ENCODE results near the gene ABHD16B.

ABHD16B gene

DNA sequence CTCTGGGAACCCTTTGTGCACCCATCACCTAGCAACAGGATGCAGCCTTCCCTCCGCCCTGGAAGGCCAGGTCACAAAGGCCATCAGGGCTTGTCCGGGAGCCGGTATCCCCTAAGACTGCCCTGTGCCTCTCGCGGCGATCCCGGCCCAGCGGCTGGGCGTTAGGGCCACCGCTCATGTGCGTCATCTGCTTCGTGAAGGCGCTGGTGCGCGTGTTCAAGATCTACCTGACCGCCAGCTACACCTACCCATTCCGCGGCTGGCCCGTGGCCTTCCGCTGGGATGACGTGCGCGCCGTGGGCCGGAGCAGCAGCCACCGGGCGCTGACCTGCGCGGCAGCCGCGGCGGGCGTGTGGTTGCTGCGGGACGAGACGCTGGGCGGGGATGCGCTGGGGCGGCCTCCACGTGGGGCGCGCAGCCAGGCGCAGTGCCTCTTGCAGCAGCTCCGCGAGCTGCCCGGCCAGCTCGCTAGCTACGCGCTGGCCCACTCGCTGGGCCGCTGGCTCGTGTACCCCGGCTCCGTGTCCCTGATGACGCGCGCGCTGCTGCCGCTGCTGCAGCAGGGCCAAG lies at the start of gene ABHD16B:
TSS of gene ABHD16B (plus strand) at position 134 of the 570 bp plus-strand sequence. CDS start at position 177, 43 bp downstream.
- H3K4me3 ChIP-seq (ENCODE audit: low read depth, low read length) = no peak within 1 kb of the TSS

DNA sequence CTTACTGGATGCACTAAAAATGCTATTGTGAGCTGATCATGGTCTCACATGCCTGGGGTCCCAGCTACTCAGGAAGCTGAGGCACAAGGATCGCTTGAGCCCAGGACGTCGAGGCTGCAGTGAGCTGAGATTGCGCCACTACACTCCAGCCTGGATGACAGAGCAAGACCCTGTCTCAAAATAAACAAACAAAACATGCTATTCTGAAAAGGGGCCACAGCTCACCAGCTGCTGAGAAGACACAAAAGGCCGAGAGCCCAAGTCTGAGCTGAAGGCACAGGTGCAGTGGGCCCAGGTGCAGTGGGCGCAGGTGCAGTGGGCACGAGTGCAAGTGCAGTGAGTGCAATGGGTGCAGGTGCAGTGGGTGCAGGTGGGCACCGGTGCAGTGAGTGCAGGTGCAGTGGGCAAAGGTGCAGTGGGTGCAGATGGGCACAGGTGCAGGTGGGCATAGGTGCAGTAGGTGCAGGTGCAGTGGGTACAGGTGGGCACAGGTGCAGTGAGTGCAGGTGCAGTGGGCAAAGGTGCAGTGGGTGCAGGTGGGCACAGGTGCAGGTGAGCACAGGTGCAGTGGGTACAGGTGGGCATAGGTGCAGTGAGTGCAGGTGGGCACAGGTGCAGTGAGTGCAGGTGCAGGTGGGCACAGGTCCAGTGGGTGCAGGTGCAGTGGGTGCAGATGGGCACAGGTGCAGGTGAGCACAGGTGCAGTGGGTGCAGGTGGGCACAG lies 46.2 kb upstream of the ABHD16B start:
- H3K4me3 ChIP-seq (ENCODE audit: low read depth, low read length) = no peak overlapping the region

DNA sequence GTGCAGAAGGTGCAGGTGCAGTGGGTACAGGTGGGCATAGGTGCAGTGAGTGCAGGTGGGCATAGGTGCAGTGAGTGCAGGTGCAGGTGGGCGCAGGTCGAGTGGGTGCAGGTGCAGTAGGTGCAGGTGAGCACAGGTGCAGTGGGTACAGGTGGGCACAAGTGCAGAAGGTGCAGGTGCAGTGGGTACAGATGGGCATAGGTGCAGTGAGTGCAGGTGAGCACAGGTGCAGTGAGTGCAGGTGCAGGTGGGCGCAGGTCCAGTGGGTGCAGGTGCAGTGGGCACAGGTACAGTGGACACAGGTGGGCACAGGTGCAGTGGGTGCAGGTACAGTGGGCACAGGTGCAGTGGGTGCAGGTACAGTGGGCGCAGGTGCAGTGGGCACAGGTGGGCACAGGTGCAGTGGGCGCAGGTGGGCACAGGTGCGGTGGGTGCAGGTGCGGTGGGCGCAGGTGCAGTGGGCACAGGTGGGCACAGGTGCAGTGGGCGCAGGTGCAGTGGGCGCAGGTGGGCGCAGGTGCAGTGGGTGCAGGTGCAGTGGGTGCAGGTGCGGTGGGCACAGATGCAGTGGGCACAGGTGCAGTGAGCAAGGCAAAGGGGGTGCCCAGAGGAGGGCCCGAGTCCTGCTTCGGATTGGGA lies 45.6 kb upstream of the ABHD16B start:
- H3K4me3 ChIP-seq (ENCODE audit: low read depth, low read length) = no peak overlapping the region

DNA sequence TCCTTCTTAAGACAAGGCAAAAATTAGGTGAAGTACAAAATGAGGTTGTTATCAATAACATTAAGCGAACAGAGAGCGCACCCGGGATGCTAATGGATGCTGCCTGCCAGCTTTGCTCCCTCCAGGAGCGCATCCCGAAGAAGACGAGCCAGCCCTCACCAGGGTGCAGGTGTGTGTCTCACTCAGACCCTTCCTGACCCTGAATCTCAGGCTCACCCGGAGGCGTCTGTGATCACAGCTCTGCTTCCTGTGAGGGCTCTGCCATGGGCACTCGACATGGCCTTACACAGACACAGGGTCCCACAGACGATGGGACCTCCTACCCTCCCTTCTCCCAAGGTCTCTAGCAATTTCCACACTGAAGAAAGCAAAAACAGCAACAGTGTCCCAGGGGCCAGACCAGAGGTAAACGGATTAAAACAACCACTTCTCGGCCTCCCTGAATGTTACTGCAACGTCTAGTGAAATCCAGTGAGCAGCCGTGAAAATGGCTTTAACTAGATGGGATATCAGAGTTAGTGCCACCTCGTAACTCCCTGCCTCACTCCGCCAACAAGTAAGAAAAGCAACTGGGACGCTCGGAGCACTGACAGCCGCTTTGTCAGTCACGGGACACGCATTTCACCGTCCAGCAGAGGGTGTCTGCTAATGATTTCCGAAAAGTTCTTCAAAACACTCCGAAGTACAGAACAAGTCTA lies 41.9 kb upstream of the ABHD16B start:
- no peak overlapping the region for H3K4me3 ChIP-seq (ENCODE audit: low read depth, low read length)

DNA sequence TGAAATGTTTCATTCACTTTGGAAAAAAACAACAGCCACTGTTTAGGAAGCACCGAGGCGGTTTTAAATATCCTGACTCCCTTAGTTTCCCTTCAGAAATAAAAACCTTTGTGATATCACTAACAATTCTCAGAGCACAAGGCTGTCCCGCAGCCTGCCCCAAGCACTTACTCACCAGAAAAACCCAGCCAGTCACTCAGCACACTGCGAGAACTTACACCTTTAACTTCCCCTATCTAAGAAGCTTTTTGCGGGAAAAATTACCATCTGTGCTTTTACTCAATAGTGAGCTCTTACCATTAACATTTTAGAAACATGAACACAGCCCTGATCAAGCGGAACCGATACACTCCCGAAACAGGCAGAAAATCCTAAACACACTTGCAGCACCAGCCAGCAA lies 39.5 kb upstream of the ABHD16B start:
- no peak overlapping the region for H3K4me3 ChIP-seq (ENCODE audit: low read depth, low read length)

DNA sequence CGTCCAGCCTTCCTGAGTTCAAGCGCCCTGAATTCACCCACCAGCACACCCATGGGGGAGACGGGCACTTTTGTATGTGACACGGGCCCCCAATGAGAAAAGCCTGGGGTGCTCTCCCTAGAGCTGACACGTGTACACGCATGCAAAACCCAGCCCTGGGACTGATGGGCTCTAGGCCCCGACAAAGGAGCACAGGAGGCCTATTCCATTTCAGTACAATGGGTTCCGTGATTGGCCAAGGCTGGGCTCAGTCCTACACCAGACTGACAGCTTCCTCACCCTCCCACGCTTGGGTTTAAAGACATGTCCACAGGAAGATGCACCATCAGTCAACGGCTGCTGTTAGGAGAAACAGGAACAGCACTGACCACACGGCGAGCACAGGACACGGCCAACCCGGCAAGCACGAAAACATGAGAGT lies 39.0 kb upstream of the ABHD16B start:
- H3K4me3 ChIP-seq (ENCODE audit: low read depth, low read length) = no peak overlapping the region

DNA sequence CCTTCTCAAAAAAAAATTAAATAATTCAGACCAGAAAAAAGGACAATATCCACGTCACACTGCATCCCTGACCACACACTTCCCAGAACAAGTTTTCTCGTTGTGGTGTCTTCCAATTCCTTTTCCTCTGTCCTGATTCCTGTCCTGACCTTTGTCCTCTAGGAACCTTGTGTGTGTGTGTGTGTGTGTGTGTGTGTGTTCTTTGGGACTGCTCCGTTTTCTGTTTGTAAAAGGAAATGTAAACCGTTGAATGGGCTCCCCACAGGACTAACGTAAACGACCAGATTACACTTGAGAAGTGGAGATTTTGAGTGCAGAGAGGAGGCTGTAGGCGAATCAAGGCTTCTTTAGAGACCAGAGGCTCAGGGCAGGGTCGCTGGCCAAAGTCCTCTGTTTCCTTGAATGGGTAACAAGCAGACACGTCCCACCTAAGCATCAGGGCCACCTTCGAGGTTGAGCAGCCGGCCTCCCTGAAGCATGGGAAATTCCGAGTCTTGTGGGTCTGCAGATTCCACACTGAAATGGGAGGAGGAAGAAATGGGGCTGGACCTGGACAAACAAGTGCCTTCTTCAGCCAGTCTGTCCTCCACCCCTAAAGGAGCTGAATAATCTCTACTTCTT lies 37.5 kb upstream of the ABHD16B start:
- no peak overlapping the region for H3K4me3 ChIP-seq (ENCODE audit: low read depth, low read length)

DNA sequence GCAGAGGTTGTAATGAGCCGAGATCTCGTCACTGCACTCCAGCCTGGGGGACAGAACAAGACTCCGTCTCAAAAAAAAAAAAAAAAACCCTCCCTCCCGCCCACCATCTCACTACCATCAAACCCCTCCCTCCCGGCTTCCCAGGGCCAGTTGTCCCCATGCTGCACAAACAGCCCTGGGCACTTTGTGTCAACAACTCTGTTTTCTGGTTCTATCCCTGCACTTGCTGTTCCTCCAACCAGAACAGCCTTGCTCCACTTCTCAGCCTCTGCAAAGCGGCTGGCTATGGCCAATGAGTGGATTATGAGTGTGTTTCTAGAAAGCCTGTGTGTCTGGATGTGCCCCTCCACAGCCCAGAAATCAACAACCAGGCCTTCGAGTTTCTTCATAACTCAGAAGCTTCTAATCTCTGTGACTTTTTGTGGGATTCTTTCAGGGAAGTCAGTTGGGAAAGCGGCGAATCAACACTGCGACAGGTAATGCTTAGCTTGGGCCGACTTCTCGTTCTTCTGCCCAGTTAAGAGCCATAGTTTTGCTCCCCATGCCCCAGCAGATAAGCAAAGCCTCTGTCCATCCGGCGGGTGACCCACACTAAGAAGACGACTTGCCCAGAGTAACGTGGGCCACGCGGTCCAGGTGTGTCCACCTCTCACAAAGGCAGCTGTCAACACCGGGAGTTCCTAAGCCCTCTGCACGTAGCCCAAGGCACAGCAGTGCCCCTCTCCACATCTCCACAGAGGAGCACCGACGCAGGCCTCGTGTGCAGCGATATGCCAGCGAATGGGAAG lies 35.8 kb upstream of the ABHD16B start:
- H3K4me3 ChIP-seq (ENCODE audit: low read depth, low read length) = no peak overlapping the region

DNA sequence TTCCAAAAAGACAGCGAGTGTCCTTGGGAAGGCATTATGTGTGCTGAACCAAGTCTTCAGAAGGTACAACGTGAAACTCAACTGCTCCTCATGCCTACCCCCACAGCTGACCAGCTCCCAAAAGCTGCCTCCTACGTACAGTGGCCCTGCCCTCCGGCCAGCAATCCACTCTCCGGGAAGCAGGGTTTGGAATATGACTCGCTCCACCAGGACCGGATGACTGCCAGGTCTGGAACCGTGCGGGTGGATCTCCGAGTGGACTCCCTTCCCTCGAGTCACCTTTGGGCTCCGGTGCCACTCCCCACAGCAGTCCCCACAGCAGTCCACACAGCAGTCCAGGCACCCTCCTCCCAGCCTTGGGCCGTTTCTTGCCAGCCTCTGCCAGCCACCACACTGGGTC lies 34.5 kb upstream of the ABHD16B start:
- no peak overlapping the region for H3K4me3 ChIP-seq (ENCODE audit: low read depth, low read length)

DNA sequence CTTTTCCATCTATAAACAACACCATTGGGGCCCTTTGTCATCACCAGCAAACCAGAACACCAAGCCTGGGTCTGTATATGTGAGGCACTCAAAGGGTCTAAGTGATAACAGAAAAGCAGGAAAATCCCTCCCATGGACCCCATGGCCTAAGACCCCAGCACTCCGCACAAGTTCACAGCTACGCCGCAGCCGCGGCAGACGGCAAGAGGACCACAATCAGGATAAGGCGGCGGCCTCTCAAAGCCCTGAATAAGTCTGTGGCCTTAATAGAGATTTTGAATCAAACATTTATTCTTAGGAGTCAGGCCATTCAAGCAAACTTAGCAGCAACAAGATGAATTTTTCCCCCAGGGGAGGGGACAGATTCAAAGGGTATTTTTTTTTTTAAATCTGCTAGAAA lies 33.2 kb upstream of the ABHD16B start:
- H3K4me3 ChIP-seq (ENCODE audit: low read depth, low read length) = no peak overlapping the region

DNA sequence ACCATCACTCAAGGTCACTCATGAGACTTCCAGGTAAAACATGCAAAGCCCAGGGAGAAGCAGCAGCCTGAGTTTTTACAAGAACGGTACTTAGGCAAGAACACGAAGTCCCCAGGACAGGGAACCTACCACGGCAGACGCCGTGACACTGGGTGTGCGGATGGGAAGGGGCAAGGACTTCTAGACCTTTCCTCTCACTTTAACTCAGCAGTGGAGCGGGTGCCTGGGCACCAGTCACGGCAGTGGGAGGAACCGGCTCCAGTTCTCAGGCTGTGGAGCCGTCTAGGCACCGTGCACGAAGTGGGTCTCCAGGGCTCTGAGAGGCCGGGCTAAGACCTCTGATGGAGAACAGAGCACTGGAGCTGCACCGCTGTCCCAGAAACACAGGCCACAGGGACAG lies 32.8 kb upstream of the ABHD16B start:
- H3K4me3 ChIP-seq (ENCODE audit: low read depth, low read length) = no peak overlapping the region

DNA sequence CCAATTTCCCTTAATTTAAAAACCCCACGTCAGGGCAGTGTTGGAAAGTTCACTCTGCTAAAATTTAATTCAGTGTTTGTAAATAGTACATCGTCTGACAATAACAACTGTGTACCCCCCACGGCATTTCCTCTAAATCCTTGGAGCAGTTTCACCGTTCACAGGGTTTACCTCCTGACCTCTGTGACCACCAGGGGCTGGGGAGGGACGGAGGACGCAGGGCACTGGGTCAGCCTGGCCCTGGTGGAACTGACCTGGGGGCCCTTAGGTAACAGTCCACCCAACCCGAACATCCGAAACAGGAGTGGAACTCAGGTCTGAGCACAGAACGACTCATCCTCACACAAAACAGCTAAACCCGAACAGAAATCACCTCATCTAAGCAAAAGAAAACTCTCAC lies 32.3 kb upstream of the ABHD16B start:
- no peak overlapping the region for H3K4me3 ChIP-seq (ENCODE audit: low read depth, low read length)

DNA sequence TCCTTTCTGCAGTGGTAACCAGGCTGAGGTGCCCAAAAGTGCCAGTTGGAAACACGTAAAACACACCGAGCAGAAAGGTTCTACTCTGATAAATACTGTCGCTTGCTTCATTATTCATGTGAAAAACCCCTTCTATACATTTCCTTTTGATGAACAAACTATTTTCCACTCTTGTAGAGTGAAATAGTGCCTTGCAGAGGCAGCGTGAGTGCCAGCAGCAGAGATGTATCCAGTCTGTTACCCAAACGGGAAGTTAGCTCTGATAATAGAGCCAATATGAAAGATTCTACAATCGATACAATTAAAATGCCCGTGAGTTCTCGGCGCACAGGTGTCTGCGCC lies 31.7 kb upstream of the ABHD16B start:
- H3K4me3 ChIP-seq (ENCODE audit: low read depth, low read length) = peak overlapping the region; percentile 69

DNA sequence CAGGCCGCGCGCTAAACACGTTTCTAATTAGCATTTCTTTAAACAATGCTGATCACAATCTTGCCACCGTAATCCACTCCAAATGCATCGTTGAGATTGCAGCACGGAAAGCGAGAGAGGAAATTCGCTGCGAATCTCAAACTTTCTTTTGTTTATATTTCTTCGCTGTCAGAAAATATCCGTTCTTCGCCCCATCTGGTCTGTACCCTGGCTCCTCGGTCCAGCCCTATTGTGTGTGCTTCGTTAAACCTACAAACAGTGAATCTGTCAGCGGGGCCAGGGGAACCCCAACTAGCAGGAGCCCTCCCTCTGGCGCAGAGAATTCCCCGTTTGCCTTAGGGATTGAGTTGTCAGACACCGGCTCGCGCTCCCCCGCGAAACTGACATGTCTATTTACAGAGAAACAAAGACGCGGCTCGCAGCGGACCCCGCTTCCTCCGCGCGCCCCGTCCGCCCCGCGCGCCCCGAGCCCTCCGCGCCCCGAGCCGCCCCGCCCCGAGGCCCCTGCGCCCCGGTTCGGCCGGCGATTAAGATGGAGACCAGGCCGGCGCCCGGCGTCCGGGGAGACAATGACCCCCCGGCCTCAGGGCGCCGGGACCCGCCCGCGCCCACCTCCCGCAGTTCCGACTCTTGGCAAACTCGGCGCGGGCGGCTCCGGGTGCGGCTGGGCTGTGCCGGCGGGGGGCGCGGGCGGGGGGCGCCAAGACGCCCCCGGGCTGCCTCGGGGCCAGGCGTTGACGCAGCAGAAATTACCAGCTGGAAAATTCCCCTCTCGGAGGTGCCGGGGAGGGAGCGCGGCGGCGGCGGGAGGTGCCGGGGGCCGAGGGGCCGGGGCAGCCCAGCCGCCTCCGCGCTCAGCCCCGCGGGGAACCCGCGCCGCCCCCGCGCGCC lies 31.1 kb upstream of the ABHD16B start:
- H3K4me3 ChIP-seq (ENCODE audit: low read depth, low read length) = peak overlapping the region; percentile 69

DNA sequence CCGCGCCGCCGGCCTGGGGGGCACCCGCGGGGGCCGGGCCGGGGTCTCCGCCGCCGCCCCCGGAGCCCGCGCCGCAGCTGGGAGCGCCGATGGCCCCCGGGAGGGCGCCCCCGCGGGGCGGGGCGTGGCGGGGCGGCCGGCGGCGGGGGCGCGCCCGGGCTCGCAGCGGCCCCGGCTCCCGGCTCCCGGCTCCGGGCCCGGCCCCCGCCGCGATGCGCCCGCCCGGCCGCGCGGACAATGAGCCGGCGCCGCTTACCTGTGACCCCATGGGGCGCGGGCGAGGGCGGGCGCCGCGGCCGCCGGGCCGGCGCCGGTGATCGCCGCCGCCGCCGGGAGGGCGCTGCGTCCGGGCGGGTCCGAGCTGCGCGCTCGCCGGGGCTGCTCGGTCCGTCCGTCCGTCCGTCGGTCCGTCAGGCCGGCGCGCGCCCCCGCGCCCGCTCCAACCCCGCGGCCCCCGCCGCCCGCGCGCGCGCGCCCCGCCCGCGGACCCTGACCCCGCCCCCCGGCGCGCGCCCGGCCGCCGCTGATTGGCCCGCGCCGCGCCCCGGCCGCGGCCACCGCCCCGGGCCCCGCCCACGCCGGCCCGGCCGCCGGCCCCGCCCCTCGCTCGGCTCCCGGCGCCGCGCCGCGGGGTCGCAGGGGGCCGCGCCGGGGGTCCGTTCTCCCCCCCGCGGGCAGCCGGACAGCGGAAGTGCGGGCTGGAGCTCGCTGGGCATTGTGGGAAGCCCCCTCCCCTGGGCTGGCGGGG lies 30.3 kb upstream of the ABHD16B start, which contains the start of gene ZBTB46:
TSS of gene ZBTB46 (minus strand) at position 424 of the 748 bp plus-strand sequence. CDS start 40,507 bp downstream, outside the sequence.
- H3K4me3 ChIP-seq (ENCODE audit: low read depth, low read length) = peak within 1 kb of the TSS; percentile 69

DNA sequence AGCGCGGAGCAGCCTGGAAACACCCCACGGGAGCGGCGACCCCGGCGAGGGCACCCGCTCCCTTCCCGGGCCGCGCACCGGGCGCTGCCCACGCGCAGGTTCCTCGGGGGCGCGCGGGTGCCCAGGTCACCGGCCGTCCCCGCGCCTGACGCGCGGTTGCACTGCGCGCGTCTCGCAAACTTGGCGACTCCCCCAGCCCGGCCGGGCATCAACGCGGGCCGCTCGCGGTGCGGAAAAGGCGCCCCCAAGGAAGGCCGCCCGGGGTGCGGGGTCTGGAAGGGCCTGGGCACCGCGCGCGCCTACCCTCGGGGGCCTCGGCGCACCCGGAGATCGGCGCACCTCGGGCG lies 29.7 kb upstream of the ABHD16B start:
- H3K4me3 ChIP-seq (ENCODE audit: low read depth, low read length) = peak overlapping the region; percentile 37

DNA sequence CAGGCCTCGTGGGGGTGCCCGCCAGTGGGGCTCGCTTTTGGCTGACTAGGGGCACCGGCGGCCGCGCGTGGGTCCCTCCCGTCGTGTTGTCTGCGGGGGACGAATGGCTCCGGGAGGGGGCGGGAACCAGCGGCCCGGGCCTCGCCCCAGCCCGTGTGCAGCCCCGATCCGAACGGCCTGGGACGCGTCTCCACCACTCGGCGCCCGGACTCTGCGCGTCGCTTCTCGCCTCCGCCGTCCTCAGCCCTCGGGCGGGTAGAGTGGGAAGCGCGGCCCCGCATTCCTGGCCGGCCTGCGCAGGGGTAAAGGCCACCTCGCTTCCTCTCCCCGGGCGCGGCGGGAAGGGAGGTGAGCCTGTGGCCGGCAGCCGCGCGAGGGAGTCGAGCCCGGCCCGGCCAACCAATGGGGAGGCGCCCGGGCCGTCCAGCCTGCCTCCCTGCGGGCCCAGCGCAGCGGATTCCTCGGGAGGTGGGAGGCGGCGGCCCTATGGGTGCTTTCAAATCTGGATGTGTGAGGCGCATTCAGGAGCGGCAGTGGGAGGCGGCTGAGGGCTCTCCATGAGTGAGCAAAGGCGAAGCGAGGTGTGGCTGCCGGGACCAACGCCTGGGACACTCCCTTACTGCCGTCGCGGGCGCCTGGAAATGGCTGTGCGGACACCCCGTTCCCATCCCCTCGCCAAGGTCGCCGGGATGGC lies 29.2 kb upstream of the ABHD16B start:
- H3K4me3 ChIP-seq (ENCODE audit: low read depth, low read length) = peak overlapping the region; percentile 37

DNA sequence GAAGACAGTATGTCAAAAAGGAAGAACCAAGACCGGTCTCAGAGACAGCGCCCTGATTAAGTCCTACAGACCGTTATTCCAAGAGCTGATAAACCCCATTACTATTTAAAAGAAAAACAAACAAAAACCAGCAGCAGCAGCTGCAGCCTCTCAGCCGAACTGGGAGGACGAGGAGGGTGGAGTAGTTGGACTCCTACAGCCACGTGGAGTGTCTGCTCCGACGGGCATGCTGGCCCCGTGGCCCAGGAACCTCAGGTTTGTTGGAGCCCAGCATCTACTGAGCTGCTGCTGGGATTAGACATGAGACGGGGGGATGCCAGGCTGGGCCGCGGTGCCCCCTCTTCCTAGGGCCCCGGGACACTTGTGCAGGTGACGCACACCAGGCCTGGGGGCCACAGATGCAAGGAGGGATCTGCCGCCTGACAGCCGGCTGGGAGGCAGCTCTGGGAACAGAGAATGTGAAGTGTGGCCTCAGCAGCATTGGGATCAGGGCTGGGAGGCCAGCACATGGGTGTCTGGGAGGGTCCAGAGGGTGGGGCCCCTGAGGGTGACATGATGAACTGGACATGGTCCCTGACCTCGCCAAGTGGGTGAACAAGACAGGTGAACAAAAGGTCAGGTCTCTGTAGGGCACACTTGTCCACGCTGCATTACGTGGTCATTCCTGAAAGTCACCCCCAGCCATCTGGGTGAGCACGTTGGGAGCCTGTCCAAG lies 27.4 kb upstream of the ABHD16B start:
- no peak overlapping the region for H3K4me3 ChIP-seq (ENCODE audit: low read depth, low read length)

Measured in iPS-11a (cell line).